ENCODE measurements around the gene TANGO2. TPM values are rescaled to one million over a fixed set of nuclear protein-coding genes. Genes with fewer than 3 reads are reported as not detected.

The TANGO2 gene
- total RNA-seq, 1 donor from 2014 or later, result 44.2 TPM

- DNase-seq (ENCODE audit: low read depth) (no peak), FAIRE-seq (peak; percentile 23)
- H3K4me3 ChIP-seq (ENCODE audit: low read depth, low read length), result no peak overlapping the region
- peaks cover 8% of the 10 kb centered on the region for H3K36me3 ChIP-seq (ENCODE audit: control insufficient read depth, insufficient read depth, low read length)
- H3K27me3 ChIP-seq (ENCODE audit: control insufficient read depth, insufficient read depth, low read length), result no peaks in the 10 kb centered on the region
- peak; percentile 15 for TF ChIP-seq CTCF (IDR thresholded peaks at IDR 0.05; ENCODE audit: insufficient read depth, low read length, severe bottlenecking)
Observed at GRCh38 chr22:20060700-20061480, 40.0 kb downstream of the TANGO2 start.

- Histone ChIP-seq H3K27me3 (ENCODE audit: control insufficient read depth, insufficient read depth, low read length) (no peaks in the 10 kb centered on the region), H3K36me3 (ENCODE audit: control insufficient read depth, insufficient read depth, low read length) (peaks cover 7% of the 10 kb centered on the region), H3K4me3 (ENCODE audit: low read depth, low read length) (no peak overlapping the region)
- no peak for TF ChIP-seq CTCF (IDR thresholded peaks at IDR 0.05; ENCODE audit: insufficient read depth, low read length, severe bottlenecking)
- FAIRE-seq, result peak; percentile 68
- DNase-seq (ENCODE audit: low read depth), result peak; percentile 15
Observed at GRCh38 chr22:20061481-20061861, 40.6 kb downstream of the TANGO2 start.

GRCh38 chr22:20062043-20062765, 41.3 kb downstream of the TANGO2 start:
- no peak for TF ChIP-seq CTCF (IDR thresholded peaks at IDR 0.05; ENCODE audit: insufficient read depth, low read length, severe bottlenecking)
- DNase-seq (ENCODE audit: low read depth) (no peak), FAIRE-seq (no peak)

GRCh38 chr22:20062766-20063083, 41.8 kb downstream of the TANGO2 start:
- DNase-seq (ENCODE audit: low read depth) (peak; percentile 91), FAIRE-seq (peak; percentile 90)
- Histone ChIP-seq H3K4me3 (ENCODE audit: low read depth, low read length) (no peak overlapping the region), H3K36me3 (ENCODE audit: control insufficient read depth, insufficient read depth, low read length) (peaks cover 7% of the 10 kb centered on the region), H3K27me3 (ENCODE audit: control insufficient read depth, insufficient read depth, low read length) (no peaks in the 10 kb centered on the region)
- no peak for TF ChIP-seq CTCF (IDR thresholded peaks at IDR 0.05; ENCODE audit: insufficient read depth, low read length, severe bottlenecking)

More at GRCh38 chr22:20062043-20062765, 41.3 kb downstream of the TANGO2 start:
- H3K4me3 ChIP-seq (ENCODE audit: low read depth, low read length), result no peak overlapping the region
- H3K27me3 ChIP-seq (ENCODE audit: control insufficient read depth, insufficient read depth, low read length), result no peaks in the 10 kb centered on the region
- H3K36me3 ChIP-seq (ENCODE audit: control insufficient read depth, insufficient read depth, low read length), result peaks cover 7% of the 10 kb centered on the region

GRCh38 chr22:20063271-20064139, 42.6 kb downstream of the TANGO2 start:
- FAIRE-seq, result no peak
- no peak overlapping the region for H3K4me3 ChIP-seq (ENCODE audit: low read depth, low read length)
- H3K36me3 ChIP-seq (ENCODE audit: control insufficient read depth, insufficient read depth, low read length), result peaks cover 7% of the 10 kb centered on the region
- no peaks in the 10 kb centered on the region for H3K27me3 ChIP-seq (ENCODE audit: control insufficient read depth, insufficient read depth, low read length)
- DNase-seq (ENCODE audit: low read depth), result no peak
- TF ChIP-seq CTCF (IDR thresholded peaks at IDR 0.05; ENCODE audit: insufficient read depth, low read length, severe bottlenecking), result no peak
